Type B pancreatic cell (in vitro differentiated cells): ENCODE data around the gene ARHGEF28. TPM values are rescaled to one million over a fixed set of nuclear protein-coding genes. Genes with fewer than 3 reads are reported as not detected.

Experiments
- DNase-seq: peaks from one replicate; pipeline ENCODE4 v3.0.0; 2021; ENCODE audit warnings: mixed read lengths; ENCODE audit not compliant: unreplicated experiment; ENCODE audit errors: extremely low spot score
- H3K27ac Mint-ChIP-seq: 2 replicates; pipeline ENCODE4 v1.8.0; 2021; ENCODE audit warnings: mild to moderate bottlenecking, mixed read lengths
- H3K27me3 Mint-ChIP-seq: 2 replicates; pipeline ENCODE4 v1.8.0; 2021; ENCODE audit warnings: mixed read lengths
- H3K36me3 Mint-ChIP-seq: 2 replicates; pipeline ENCODE4 v1.8.0; 2021; ENCODE audit warnings: mixed read lengths
- H3K4me1 Mint-ChIP-seq: one replicate; pipeline ENCODE4 v1.8.0; 2021; ENCODE audit warnings: mixed read lengths; ENCODE audit not compliant: unreplicated experiment
- H3K4me3 Mint-ChIP-seq: 2 replicates; pipeline ENCODE4 v1.8.0; 2021; ENCODE audit warnings: mild to moderate bottlenecking, mixed read lengths
- H3K9me3 Mint-ChIP-seq: 2 replicates; pipeline ENCODE4 v1.8.0; 2021; ENCODE audit warnings: mixed read lengths
- CTCF ChIP-seq: fragments of 200-600 bp; sonication (generic); conservative IDR thresholded peaks from 2 replicates; pipeline ENCODE4 v1.5.0; 2021; ENCODE audit warnings: antibody characterized with exemption, mild to moderate bottlenecking
- total RNA-seq: library from RNA; stranded (reverse); gene quantifications from 2 replicates; pipeline ENCODE4 v1.2.1, GENCODE V29; 2021; ENCODE audit warnings: low replicate concordance

Gene ARHGEF28
- total RNA-seq, 1 donor from 2014 or later = 24.9 TPM

GRCh38 chr5:73754254-73754653 lies 128.3 kb downstream of the ARHGEF28 start:
- TF ChIP-seq CTCF = no peak
- Mint-ChIP-seq H3K36me3 (no peaks in the 10 kb centered on the region), H3K27me3 (no peaks in the 10 kb centered on the region), H3K9me3 (no peaks in the 10 kb centered on the region), H3K27ac (no peak overlapping the region), H3K4me3 (no peak overlapping the region), H3K4me1 (peaks cover 10% of the 10 kb centered on the region)
- DNase-seq = no peak

DNA sequence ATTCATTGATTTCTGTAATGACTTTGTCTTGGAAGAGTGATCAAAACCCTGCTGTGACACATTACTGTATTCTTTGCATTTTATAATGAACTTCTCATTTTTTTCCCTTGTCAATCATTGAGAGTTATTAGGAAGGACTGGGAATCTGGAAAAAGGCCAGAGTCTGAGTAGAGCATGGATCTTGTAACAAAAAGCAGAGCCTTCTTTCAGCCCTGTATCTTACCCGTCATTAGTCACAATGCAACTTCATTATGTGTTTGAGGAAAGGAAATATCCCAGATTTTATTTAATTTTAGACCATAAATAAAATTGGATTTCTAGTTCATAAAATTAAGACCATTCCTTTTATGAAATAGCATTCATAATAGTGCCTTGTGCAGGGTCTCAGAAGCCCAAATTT lies 131.4 kb downstream of the ARHGEF28 start:
- Mint-ChIP-seq H3K27me3 (no peaks in the 10 kb centered on the region), H3K27ac (no peak overlapping the region), H3K9me3 (no peaks in the 10 kb centered on the region), H3K4me3 (no peak overlapping the region), H3K4me1 (peaks cover 7% of the 10 kb centered on the region), H3K36me3 (no peaks in the 10 kb centered on the region)
- no peak for TF ChIP-seq CTCF
- DNase-seq = no peak

DNA sequence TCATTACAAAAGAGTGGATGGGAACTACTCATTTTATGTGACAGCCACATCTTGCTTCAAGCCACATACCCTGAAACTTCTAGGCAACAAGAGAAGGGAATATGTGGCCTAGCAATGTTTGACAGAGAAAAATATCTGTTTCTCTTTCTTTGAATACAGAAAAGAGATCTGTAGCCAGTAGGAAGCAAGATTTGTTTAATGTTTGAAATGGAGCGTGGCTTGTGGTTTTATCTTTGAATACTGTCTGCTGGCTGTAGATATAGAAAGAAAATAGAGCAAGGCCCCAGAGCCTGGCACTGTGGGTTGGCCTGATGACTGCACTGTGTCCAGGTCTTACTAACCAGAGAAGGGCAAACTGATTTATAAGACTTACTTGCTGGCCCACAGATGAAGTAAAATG lies 133.8 kb downstream of the ARHGEF28 start:
- H3K4me3 Mint-ChIP-seq = no peak overlapping the region
- no peaks in the 10 kb centered on the region for H3K27me3 Mint-ChIP-seq
- no peak for TF ChIP-seq CTCF
- peaks cover 15% of the 10 kb centered on the region for H3K4me1 Mint-ChIP-seq
- no peak for DNase-seq
- no peak overlapping the region for H3K27ac Mint-ChIP-seq
- peaks cover 4% of the 10 kb centered on the region for H3K9me3 Mint-ChIP-seq
- no peaks in the 10 kb centered on the region for H3K36me3 Mint-ChIP-seq

DNA sequence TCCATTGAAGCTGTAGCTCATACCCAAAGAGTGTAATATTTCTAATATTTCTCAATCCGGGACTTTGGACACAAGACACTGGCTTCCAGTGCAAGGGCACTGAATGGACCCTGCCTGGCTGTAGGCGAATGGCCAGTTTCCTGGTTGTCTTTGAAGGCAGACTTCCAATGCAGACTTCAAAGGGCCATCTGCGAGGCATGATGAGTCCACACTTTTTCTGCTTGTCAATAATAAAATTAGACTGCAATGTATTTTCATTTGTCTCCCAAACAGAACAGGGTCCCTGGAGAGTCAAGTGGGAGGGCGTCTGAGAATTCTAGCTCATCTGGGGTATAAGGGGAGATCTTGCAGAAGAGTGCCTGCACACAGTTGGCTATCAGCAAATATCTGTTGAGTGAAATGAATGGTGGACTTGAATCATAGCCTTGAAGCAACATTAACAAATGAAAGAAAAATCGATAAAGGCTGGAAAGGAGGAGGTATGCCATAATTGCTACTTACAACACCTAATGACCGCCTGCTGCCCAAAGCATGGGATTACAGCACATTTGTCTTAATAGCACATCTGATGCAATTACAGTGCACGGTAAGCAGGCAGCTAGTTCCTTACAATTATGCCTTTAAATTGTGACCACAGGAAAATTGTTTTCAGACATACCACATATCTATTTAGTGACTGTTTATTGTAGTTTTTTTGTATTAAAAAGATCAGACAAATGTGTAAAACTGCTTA lies 137.5 kb downstream of the ARHGEF28 start:
- H3K36me3 Mint-ChIP-seq = peaks cover 15% of the 10 kb centered on the region
- H3K27ac Mint-ChIP-seq = no peak overlapping the region
- peaks cover 13% of the 10 kb centered on the region for H3K9me3 Mint-ChIP-seq
- H3K27me3 Mint-ChIP-seq = no peaks in the 10 kb centered on the region
- no peak overlapping the region for H3K4me3 Mint-ChIP-seq
- peaks cover 16% of the 10 kb centered on the region for H3K4me1 Mint-ChIP-seq
- no peak for TF ChIP-seq CTCF
- no peak for DNase-seq

DNA sequence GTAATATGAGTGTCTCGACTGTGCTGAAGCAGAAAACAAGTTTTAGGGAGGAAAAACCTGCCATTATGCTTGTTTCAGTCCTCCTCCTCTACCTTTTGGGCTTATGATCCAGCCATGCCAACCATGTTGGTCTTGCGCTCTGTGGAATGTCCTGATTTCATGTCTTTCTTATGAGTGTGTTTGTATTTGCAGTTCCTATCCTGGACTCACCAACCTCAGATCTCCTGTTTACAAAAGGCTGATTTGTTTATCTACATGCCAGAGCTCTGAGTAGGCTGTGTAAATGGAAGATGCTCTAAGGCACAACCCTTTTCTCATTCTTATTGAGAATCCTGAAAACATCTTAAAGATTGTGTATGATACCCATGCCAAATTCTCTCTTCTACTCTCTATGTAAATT lies 138.6 kb downstream of the ARHGEF28 start:
- no peak for TF ChIP-seq CTCF
- H3K4me1 Mint-ChIP-seq = peaks cover 16% of the 10 kb centered on the region
- H3K36me3 Mint-ChIP-seq = peaks cover 23% of the 10 kb centered on the region
- H3K27me3 Mint-ChIP-seq = no peaks in the 10 kb centered on the region
- no peak for DNase-seq
- H3K27ac Mint-ChIP-seq = no peak overlapping the region
- no peak overlapping the region for H3K4me3 Mint-ChIP-seq
- peaks cover 13% of the 10 kb centered on the region for H3K9me3 Mint-ChIP-seq
